Smooth muscle cell (in vitro differentiated cells): ENCODE results near the gene GSE1. TPM values are rescaled to one million over a fixed set of nuclear protein-coding genes. Genes with fewer than 3 reads are reported as not detected.

Experiments
- DNase-seq: peaks from one replicate; lab custom pipeline; 2025; ENCODE audit not compliant: unreplicated experiment; lab: John Stamatoyannopoulos, UW
- H2AFZ ChIP-seq: fragments of 200-600 bp; sonication (generic); 2 replicates; pipeline ENCODE4 v1.6.0; 2016; ENCODE audit warnings: antibody characterized with exemption, low read depth, mild to moderate bottlenecking
- H3F3A ChIP-seq: fragments of 200-600 bp; sonication (generic); 2 replicates; pipeline ENCODE4 v1.6.0; 2017; ENCODE audit warnings: antibody characterized with exemption, low read depth
- H3K27ac ChIP-seq: fragments of 200-600 bp; sonication (generic); 2 replicates; pipeline ENCODE4 v1.5.1; 2016; ENCODE audit warnings: low read depth, mild to moderate bottlenecking
- H3K27me3 ChIP-seq: fragments of 200-600 bp; sonication (generic); 2 replicates; pipeline ENCODE4 v1.6.1; 2016; ENCODE audit warnings: low read depth, mild to moderate bottlenecking
- H3K36me3 ChIP-seq: fragments of 200-600 bp; sonication (generic); 2 replicates; pipeline ENCODE4 v1.5.1; 2016; ENCODE audit warnings: low read depth
- H3K4me1 ChIP-seq: fragments of 200-600 bp; sonication (generic); 2 replicates; pipeline ENCODE4 v1.5.1; 2016; ENCODE audit warnings: low read depth
- H3K4me2 ChIP-seq: fragments of 200-600 bp; sonication (generic); 2 replicates; pipeline ENCODE4 v1.6.0; 2016; ENCODE audit warnings: mild to moderate bottlenecking
- H3K4me3 ChIP-seq: fragments of 200-600 bp; sonication (generic); 2 replicates; pipeline ENCODE4 v1.5.1; 2016; ENCODE audit warnings: mild to moderate bottlenecking
- H3K79me2 ChIP-seq: fragments of 200-600 bp; sonication (generic); 2 replicates; pipeline ENCODE4 v1.6.0; 2016; ENCODE audit warnings: low read depth, mild to moderate bottlenecking
- H3K9ac ChIP-seq: fragments of 200-600 bp; sonication (generic); 2 replicates; pipeline ENCODE4 v1.6.0; 2016; ENCODE audit warnings: low read depth
- H3K9me3 ChIP-seq: fragments of 200-600 bp; sonication (generic); replicated peaks from 2 replicates; pipeline ENCODE4 v1.5.1; 2016; ENCODE audit warnings: low read depth
- H4K20me1 ChIP-seq: fragments of 200-600 bp; sonication (generic); 2 replicates; pipeline ENCODE4 v1.6.0; 2016; ENCODE audit warnings: low read depth
- WGBS: methylation state at CpG from one replicate; pipeline ENCODE4 v1.1.7; 2016; ENCODE audit warnings: low lambda C conversion rate; 5-methylcytosine and 5-hydroxymethylcytosine counted together
- polyA plus RNA-seq: library from polyadenylated mRNA; unstranded; fragments of >200 nt; fragmentation: Nextera tagmentation; extraction: Ambion mirVana; gene quantifications from 2 replicates; pipeline ENCODE4 v1.2.1, GENCODE V29; 2016
- total RNA-seq: library from RNA; depleted of rRNA; stranded (reverse); fragments of >200 nt; gene quantifications from 2 replicates; pipeline ENCODE4 v1.2.3, GENCODE V29; 2014
- TF ChIP-seq, protein P1 (sequence below): fragments of 200-600 bp; sonication (generic); IDR thresholded peaks from 2 replicates; pipeline ENCODE4 v1.5.1; 2017; ENCODE audit warnings: borderline replicate concordance, mild to moderate bottlenecking, antibody characterized with exemption; ENCODE audit not compliant: insufficient read depth, poor library complexity, severe bottlenecking

Gene GSE1
- total and polyA plus RNA-seq, 2 experiments from 2014 or later, result 13.6 to 27.7 TPM

DNA sequence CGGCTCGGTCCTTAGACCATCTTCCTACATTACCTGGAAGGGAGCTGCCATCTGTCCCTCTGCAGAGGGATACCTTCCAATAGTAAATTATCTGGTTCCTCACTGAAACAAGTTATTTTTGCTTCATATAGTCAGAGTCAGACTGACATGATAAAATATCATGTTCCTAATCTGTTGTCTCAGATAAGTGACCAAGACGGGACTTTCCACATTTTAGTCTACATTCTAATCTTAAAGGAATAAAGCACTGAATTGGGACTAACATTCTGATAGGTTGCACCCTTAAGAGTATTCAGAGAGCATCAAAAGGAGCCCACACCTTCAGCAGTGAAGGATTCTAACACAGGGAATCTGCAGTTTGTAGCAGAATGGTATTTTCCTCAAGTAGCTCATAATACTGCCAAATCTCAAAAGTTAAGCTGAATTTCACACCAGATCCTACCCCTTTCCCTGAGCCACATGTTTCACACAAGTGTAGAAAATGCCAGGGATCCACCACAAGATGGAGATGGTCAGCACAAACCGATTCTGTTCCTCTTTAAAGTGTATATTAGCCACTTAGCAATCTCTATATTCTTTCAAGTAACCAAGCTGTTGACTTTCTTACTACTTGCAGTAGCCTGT lies 62.2 kb downstream of the GSE1 start:
- H3K4me2 ChIP-seq, result no peak overlapping the region
- no peaks in the 10 kb centered on the region for H3K9me3 ChIP-seq
- H3K4me1 ChIP-seq, result no peaks in the 10 kb centered on the region
- 75% methylated on average over 4 of the region's 4 CpGs for WGBS
- H3K9ac ChIP-seq, result no peak overlapping the region
- no peak overlapping the region for H3K27ac ChIP-seq
- peaks cover 4% of the 10 kb centered on the region for H4K20me1 ChIP-seq
- DNase-seq, result no peak
- H3K36me3 ChIP-seq, result peaks cover 11% of the 10 kb centered on the region
- H3K27me3 ChIP-seq, result no peaks in the 10 kb centered on the region
- no peak overlapping the region for H2AFZ ChIP-seq
- no peak overlapping the region for H3K4me3 ChIP-seq
- TF ChIP-seq, protein P1, sequence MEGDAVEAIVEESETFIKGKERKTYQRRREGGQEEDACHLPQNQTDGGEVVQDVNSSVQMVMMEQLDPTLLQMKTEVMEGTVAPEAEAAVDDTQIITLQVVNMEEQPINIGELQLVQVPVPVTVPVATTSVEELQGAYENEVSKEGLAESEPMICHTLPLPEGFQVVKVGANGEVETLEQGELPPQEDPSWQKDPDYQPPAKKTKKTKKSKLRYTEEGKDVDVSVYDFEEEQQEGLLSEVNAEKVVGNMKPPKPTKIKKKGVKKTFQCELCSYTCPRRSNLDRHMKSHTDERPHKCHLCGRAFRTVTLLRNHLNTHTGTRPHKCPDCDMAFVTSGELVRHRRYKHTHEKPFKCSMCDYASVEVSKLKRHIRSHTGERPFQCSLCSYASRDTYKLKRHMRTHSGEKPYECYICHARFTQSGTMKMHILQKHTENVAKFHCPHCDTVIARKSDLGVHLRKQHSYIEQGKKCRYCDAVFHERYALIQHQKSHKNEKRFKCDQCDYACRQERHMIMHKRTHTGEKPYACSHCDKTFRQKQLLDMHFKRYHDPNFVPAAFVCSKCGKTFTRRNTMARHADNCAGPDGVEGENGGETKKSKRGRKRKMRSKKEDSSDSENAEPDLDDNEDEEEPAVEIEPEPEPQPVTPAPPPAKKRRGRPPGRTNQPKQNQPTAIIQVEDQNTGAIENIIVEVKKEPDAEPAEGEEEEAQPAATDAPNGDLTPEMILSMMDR, result peak; percentile 33
- H3K79me2 ChIP-seq, result no peaks in the 10 kb centered on the region
- H3F3A ChIP-seq, result no peaks in the 10 kb centered on the region

DNA sequence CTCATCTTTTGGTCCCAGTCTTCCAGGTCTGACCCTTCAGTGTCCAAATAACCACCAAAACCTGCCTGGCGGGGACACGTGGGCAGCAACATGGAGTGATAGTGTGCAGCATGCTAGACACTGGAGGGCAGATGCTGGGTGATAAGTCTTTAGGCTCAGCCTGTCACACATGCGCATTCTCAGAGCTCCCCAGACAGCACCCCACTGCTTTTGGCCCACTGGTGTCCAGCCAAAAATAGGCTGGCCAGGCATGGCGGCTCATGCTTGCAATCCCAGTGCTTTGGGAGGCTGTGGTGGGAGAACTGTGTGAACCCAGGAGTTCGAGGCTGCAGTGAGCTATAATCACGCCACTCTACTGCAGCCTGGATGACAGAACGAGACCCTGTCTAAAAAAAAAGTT lies 63.3 kb downstream of the GSE1 start:
- 98% methylated on average over 7 of the region's 7 CpGs for WGBS
- TF ChIP-seq, protein P1, result no peak
- no peak for DNase-seq

DNA sequence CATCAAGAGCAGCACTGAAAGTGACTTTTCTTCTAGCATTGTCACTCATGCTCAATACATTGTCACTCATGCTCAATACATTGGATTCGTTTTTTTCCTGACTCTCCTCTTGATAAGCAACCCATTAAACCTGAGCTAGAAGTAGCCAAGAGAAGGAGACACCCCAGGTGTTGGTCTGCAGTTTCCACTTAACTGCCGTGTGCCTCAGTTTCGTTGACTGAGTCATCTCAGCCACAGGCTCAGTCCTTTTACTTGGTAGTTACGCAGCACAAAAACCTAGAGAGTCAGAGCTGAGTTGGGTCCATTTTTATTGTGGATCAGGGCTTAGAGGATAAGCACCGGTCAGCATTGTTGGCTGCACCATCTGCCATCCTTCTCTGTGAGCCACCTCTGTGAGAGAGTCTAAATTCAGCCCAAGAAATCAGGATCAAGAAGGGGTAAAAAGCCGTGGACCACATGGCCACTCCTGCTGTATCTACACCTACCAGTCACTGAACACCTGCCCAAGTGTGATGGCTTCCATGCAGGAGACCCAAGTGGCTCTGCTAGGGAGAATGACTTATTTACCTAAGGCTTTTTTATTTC lies 64.4 kb downstream of the GSE1 start:
- no peaks in the 10 kb centered on the region for H3K79me2 ChIP-seq
- H3K27ac ChIP-seq, result no peak overlapping the region

More for the DNA sequence above, 63.3 kb downstream of the GSE1 start:
- no peaks in the 10 kb centered on the region for H3K27me3 ChIP-seq
- no peaks in the 10 kb centered on the region for H3F3A ChIP-seq
- peaks cover 10% of the 10 kb centered on the region for H3K36me3 ChIP-seq
- no peak overlapping the region for H2AFZ ChIP-seq
- H4K20me1 ChIP-seq, result peaks cover 3% of the 10 kb centered on the region
- no peak overlapping the region for H3K4me3 ChIP-seq
- H3K9ac ChIP-seq, result no peak overlapping the region
- no peaks in the 10 kb centered on the region for H3K9me3 ChIP-seq
- no peak overlapping the region for H3K4me2 ChIP-seq
- H3K4me1 ChIP-seq, result no peaks in the 10 kb centered on the region
- H3K27ac ChIP-seq, result no peak overlapping the region
- no peaks in the 10 kb centered on the region for H3K79me2 ChIP-seq

More for the DNA sequence above, 64.4 kb downstream of the GSE1 start:
- Histone ChIP-seq H3K4me3 (no peak overlapping the region), H3K27me3 (no peaks in the 10 kb centered on the region), H3F3A (no peaks in the 10 kb centered on the region), H3K36me3 (peaks cover 5% of the 10 kb centered on the region), H3K9ac (no peak overlapping the region), H3K4me2 (no peak overlapping the region), H3K9me3 (no peaks in the 10 kb centered on the region), H3K4me1 (no peaks in the 10 kb centered on the region), H2AFZ (no peak overlapping the region), H4K20me1 (peaks cover 3% of the 10 kb centered on the region)
- WGBS, result 90% methylated on average over 6 of the region's 6 CpGs
- TF ChIP-seq, protein P1, result no peak
- no peak for DNase-seq
